ENCODE data around the gene UAP1.
"Not testable (repeated sequence)": the region's sequence is repeated elsewhere in the genome, so short reads cannot be mapped to it uniquely, and the experiment has no call there.

UAP1 gene

GRCh38 chr1:162573136-162573535 is 11.6 kb downstream of the UAP1 start:
- Histone ChIP-seq H3K4me1 (peaks cover 10% of the 10 kb centered on the region), H3K9me3 (no peaks in the 10 kb centered on the region), H3K4me3 (no peak overlapping the region), H3K36me3 (replicated peaks) (peaks cover 10% of the 10 kb centered on the region), H3K27me3 (ENCODE audit: low read depth) (no peaks in the 10 kb centered on the region)
- in situ Hi-C loops (cut with MboI; ENCODE audit: low sequenced_read_pairs): no loop called here
- no peak for DNase-seq (ENCODE audit: low spot score in 2 of 2)

- H3K4me1 ChIP-seq: no peaks in the 10 kb centered on the region
- peaks cover 30% of the 10 kb centered on the region for H3K36me3 ChIP-seq (replicated peaks)
- no peaks in the 10 kb centered on the region for H3K27me3 ChIP-seq (ENCODE audit: low read depth)
- in situ Hi-C loops (cut with MboI; ENCODE audit: low sequenced_read_pairs): no loop called here
- no peak overlapping the region for H3K4me3 ChIP-seq
- no peaks in the 10 kb centered on the region for H3K9me3 ChIP-seq
- DNase-seq (ENCODE audit: low spot score in 2 of 2): no peak
Measured at GRCh38 chr1:162578071-162578700, 16.7 kb downstream of the UAP1 start.

- no peak for DNase-seq (ENCODE audit: low spot score in 2 of 2)
- H3K4me1 ChIP-seq: no peaks in the 10 kb centered on the region
- peaks cover 30% of the 10 kb centered on the region for H3K36me3 ChIP-seq (replicated peaks)
- in situ Hi-C loops (cut with MboI; ENCODE audit: low sequenced_read_pairs): no loop called here
- H3K27me3 ChIP-seq (ENCODE audit: low read depth): no peaks in the 10 kb centered on the region
- no peaks in the 10 kb centered on the region for H3K9me3 ChIP-seq
- no peak overlapping the region for H3K4me3 ChIP-seq
Measured at GRCh38 chr1:162578936-162579335, 17.4 kb downstream of the UAP1 start.

- in situ Hi-C loops (cut with MboI; ENCODE audit: low sequenced_read_pairs): no loop called here
- Histone ChIP-seq H3K27me3 (ENCODE audit: low read depth) (no peaks in the 10 kb centered on the region), H3K4me3 (no peak overlapping the region), H3K36me3 (replicated peaks) (peaks cover 30% of the 10 kb centered on the region), H3K4me1 (no peaks in the 10 kb centered on the region), H3K9me3 (no peaks in the 10 kb centered on the region)
- DNase-seq (ENCODE audit: low spot score in 2 of 2): no peak
Measured at GRCh38 chr1:162580308-162580707, 18.8 kb downstream of the UAP1 start.

- in situ Hi-C loops (cut with MboI; ENCODE audit: low sequenced_read_pairs): not testable (repeated sequence)
Measured at GRCh38 chr1:162582901-162583300, 21.4 kb downstream of the UAP1 start.

GRCh38 chr1:162585101-162585500 is 23.6 kb downstream of the UAP1 start:
- H3K4me3 ChIP-seq; H3K27me3 ChIP-seq (ENCODE audit: low read depth); in situ Hi-C loops (cut with MboI; ENCODE audit: low sequenced_read_pairs); H3K9me3 ChIP-seq; H3K4me1 ChIP-seq; DNase-seq (ENCODE audit: low spot score in 2 of 2): not testable (repeated sequence)
- peaks cover 36% of the 10 kb centered on the region for H3K36me3 ChIP-seq (replicated peaks)

More at GRCh38 chr1:162582901-162583300, 21.4 kb downstream of the UAP1 start:
- H3K36me3 ChIP-seq (replicated peaks): peaks cover 31% of the 10 kb centered on the region
- not testable (repeated sequence) for H3K9me3 ChIP-seq; H3K27me3 ChIP-seq (ENCODE audit: low read depth); H3K4me1 ChIP-seq; DNase-seq (ENCODE audit: low spot score in 2 of 2); H3K4me3 ChIP-seq

- H3K9me3 ChIP-seq: no peaks in the 10 kb centered on the region
- peaks cover 17% of the 10 kb centered on the region for H3K36me3 ChIP-seq (replicated peaks)
- no peak for DNase-seq (ENCODE audit: low spot score in 2 of 2)
- no peaks in the 10 kb centered on the region for H3K4me1 ChIP-seq
- no peak overlapping the region for H3K4me3 ChIP-seq
- in situ Hi-C loops (cut with MboI; ENCODE audit: low sequenced_read_pairs): no loop called here
- H3K27me3 ChIP-seq (ENCODE audit: low read depth): no peaks in the 10 kb centered on the region
Measured at GRCh38 chr1:162587347-162587746, 25.8 kb downstream of the UAP1 start.

- Histone ChIP-seq H3K36me3 (replicated peaks) (peaks cover 16% of the 10 kb centered on the region), H3K4me1 (no peaks in the 10 kb centered on the region), H3K27me3 (ENCODE audit: low read depth) (no peaks in the 10 kb centered on the region), H3K4me3 (no peak overlapping the region), H3K9me3 (no peaks in the 10 kb centered on the region)
- in situ Hi-C loops (cut with MboI; ENCODE audit: low sequenced_read_pairs): no loop called here
- no peak for DNase-seq (ENCODE audit: low spot score in 2 of 2)
Measured at GRCh38 chr1:162587761-162588260, 26.3 kb downstream of the UAP1 start.

GRCh38 chr1:162590101-162590500 is 28.6 kb downstream of the UAP1 start:
- in situ Hi-C loops (cut with MboI; ENCODE audit: low sequenced_read_pairs): no loop called here
- DNase-seq (ENCODE audit: low spot score in 2 of 2): no peak
- no peaks in the 10 kb centered on the region for H3K27me3 ChIP-seq (ENCODE audit: low read depth)
- peaks cover 20% of the 10 kb centered on the region for H3K36me3 ChIP-seq (replicated peaks)
- no peaks in the 10 kb centered on the region for H3K9me3 ChIP-seq
- no peaks in the 10 kb centered on the region for H3K4me1 ChIP-seq
- H3K4me3 ChIP-seq: no peak overlapping the region

GRCh38 chr1:162590686-162591085 is 29.2 kb downstream of the UAP1 start:
- H3K27me3 ChIP-seq (ENCODE audit: low read depth): no peaks in the 10 kb centered on the region
- in situ Hi-C loops (cut with MboI; ENCODE audit: low sequenced_read_pairs): no loop called here
- DNase-seq (ENCODE audit: low spot score in 2 of 2): no peak
- H3K36me3 ChIP-seq (replicated peaks): peaks cover 20% of the 10 kb centered on the region
- H3K4me3 ChIP-seq: no peak overlapping the region
- H3K4me1 ChIP-seq: no peaks in the 10 kb centered on the region
- H3K9me3 ChIP-seq: no peaks in the 10 kb centered on the region

- H3K9me3 ChIP-seq: no peaks in the 10 kb centered on the region
- in situ Hi-C loops (cut with MboI; ENCODE audit: low sequenced_read_pairs): no loop called here
- H3K27me3 ChIP-seq (ENCODE audit: low read depth): no peaks in the 10 kb centered on the region
- DNase-seq (ENCODE audit: low spot score in 2 of 2): no peak
- peaks cover 18% of the 10 kb centered on the region for H3K36me3 ChIP-seq (replicated peaks)
- H3K4me1 ChIP-seq: no peaks in the 10 kb centered on the region
- H3K4me3 ChIP-seq: no peak overlapping the region
Measured at GRCh38 chr1:162596514-162597170, 35.1 kb downstream of the UAP1 start.

- Histone ChIP-seq H3K36me3 (replicated peaks) (peaks cover 13% of the 10 kb centered on the region), H3K4me1 (no peaks in the 10 kb centered on the region), H3K4me3 (no peak overlapping the region), H3K9me3 (0 out of 2 replicates have a peak, but pooled peaks cover 3% of the 10 kb centered on the region), H3K27me3 (ENCODE audit: low read depth) (no peaks in the 10 kb centered on the region)
- no peak for DNase-seq (ENCODE audit: low spot score in 2 of 2)
- in situ Hi-C loops (cut with MboI; ENCODE audit: low sequenced_read_pairs): no loop called here
Measured at GRCh38 chr1:162599451-162599850, 37.9 kb downstream of the UAP1 start.

GRCh38 chr1:162603117-162603516 is 41.6 kb downstream of the UAP1 start:
- H3K36me3 ChIP-seq (replicated peaks): peaks cover 13% of the 10 kb centered on the region

GRCh38 chr1:162605225-162605927 is 43.9 kb downstream of the UAP1 start:
- no peak for DNase-seq (ENCODE audit: low spot score in 2 of 2)
- H3K9me3 ChIP-seq: 0 out of 2 replicates have a peak, but pooled peaks cover 3% of the 10 kb centered on the region
- no peak overlapping the region for H3K4me3 ChIP-seq
- no peaks in the 10 kb centered on the region for H3K27me3 ChIP-seq (ENCODE audit: low read depth)
- H3K4me1 ChIP-seq: no peaks in the 10 kb centered on the region
- H3K36me3 ChIP-seq (replicated peaks): peaks cover 6% of the 10 kb centered on the region
- in situ Hi-C loops (cut with MboI; ENCODE audit: low sequenced_read_pairs): loop anchor here (25.0 kb wide), 1 partner anchor 182 kb away; the partner anchor contains the start of gene HSD17B7

More at GRCh38 chr1:162603117-162603516, 41.6 kb downstream of the UAP1 start:
- H3K27me3 ChIP-seq (ENCODE audit: low read depth); DNase-seq (ENCODE audit: low spot score in 2 of 2); H3K4me3 ChIP-seq; H3K9me3 ChIP-seq; H3K4me1 ChIP-seq: not testable (repeated sequence)
- in situ Hi-C loops (cut with MboI; ENCODE audit: low sequenced_read_pairs): loop anchor here (25.0 kb wide), 1 partner anchor 184 kb away; the partner anchor contains the start of gene HSD17B7
